ENCODE results near the gene ARHGAP6. TPM values are rescaled to one million over a fixed set of nuclear protein-coding genes. Genes with fewer than 3 reads are reported as not detected.
"Not testable (repeated sequence)": the region's sequence is repeated elsewhere in the genome, so short reads cannot be mapped to it uniquely, and the experiment has no call there.

The ARHGAP6 gene
- total and polyA plus RNA-seq, 3 donors from 2014 or later, result 4.8 to 11.8 (median 5.7) TPM

GRCh38 chrX:11580789-11581188 lies 84.9 kb downstream of the ARHGAP6 start:
- H3K9me3 ChIP-seq, result no peaks in the 10 kb centered on the region
- H3K4me3 ChIP-seq, result no peak overlapping the region
- H3K27me3 ChIP-seq, result no peaks in the 10 kb centered on the region
- TF ChIP-seq POLR2A (IDR thresholded peaks at IDR 0.05), result no peak
- TF ChIP-seq, protein P1, sequence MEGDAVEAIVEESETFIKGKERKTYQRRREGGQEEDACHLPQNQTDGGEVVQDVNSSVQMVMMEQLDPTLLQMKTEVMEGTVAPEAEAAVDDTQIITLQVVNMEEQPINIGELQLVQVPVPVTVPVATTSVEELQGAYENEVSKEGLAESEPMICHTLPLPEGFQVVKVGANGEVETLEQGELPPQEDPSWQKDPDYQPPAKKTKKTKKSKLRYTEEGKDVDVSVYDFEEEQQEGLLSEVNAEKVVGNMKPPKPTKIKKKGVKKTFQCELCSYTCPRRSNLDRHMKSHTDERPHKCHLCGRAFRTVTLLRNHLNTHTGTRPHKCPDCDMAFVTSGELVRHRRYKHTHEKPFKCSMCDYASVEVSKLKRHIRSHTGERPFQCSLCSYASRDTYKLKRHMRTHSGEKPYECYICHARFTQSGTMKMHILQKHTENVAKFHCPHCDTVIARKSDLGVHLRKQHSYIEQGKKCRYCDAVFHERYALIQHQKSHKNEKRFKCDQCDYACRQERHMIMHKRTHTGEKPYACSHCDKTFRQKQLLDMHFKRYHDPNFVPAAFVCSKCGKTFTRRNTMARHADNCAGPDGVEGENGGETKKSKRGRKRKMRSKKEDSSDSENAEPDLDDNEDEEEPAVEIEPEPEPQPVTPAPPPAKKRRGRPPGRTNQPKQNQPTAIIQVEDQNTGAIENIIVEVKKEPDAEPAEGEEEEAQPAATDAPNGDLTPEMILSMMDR (IDR thresholded peaks at IDR 0.05), result no peak
- no peak for DNase-seq
- 67 to 87% methylated on average over 2 of the region's 2 CpGs for WGBS, 2 donors
- H3K4me1 ChIP-seq, result no peaks in the 10 kb centered on the region
- intact Hi-C loops (cut with DNase I; ENCODE audit: low total_unique reads), result no loop called here
- H3K36me3 ChIP-seq (ENCODE audit: low read depth, missing control alignments), result no peaks in the 10 kb centered on the region
- no peak overlapping the region for H3K27ac ChIP-seq

GRCh38 chrX:11579636-11580600 lies 85.8 kb downstream of the ARHGAP6 start:
- TF ChIP-seq, protein P1 (IDR thresholded peaks at IDR 0.05), result no peak
- TF ChIP-seq POLR2A (IDR thresholded peaks at IDR 0.05), result no peak
- no peak for DNase-seq
- H3K9me3 ChIP-seq, result no peaks in the 10 kb centered on the region
- no peaks in the 10 kb centered on the region for H3K4me1 ChIP-seq
- no peaks in the 10 kb centered on the region for H3K27me3 ChIP-seq
- H3K36me3 ChIP-seq (ENCODE audit: low read depth, missing control alignments), result no peaks in the 10 kb centered on the region
- H3K27ac ChIP-seq, result no peak overlapping the region
- WGBS, 2 donors, result 54 to 62% methylated on average over 7 of the region's 7 CpGs
- intact Hi-C loops (cut with DNase I; ENCODE audit: low total_unique reads), result no loop called here
- H3K4me3 ChIP-seq, result no peak overlapping the region

DNA sequence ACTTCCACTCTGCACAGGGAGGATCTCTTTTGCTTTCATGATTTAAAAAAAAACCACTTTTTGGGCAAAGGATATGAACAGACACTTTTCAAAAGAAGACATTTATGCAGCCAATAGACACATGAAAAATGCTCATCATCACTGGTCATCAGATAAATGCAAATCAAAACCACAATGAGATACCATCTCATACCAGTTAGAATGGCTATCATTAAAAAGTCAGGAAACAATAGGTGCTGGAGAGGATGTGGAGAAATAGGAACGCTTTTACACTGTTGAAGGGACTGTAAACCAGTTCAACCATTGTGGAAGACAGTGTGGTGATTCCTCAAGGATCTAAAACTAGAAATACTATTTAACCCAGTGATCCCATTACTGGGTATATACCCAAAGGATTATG lies 87.4 kb downstream of the ARHGAP6 start:
- H3K4me3 ChIP-seq; H3K27ac ChIP-seq; H3K4me1 ChIP-seq; H3K36me3 ChIP-seq (ENCODE audit: low read depth, missing control alignments); H3K27me3 ChIP-seq; H3K9me3 ChIP-seq; intact Hi-C loops (cut with DNase I; ENCODE audit: low total_unique reads); DNase-seq: not testable (repeated sequence)
- WGBS, 2 donors, result 88 to 100% methylated on average over 1 of the region's 1 CpG

DNA sequence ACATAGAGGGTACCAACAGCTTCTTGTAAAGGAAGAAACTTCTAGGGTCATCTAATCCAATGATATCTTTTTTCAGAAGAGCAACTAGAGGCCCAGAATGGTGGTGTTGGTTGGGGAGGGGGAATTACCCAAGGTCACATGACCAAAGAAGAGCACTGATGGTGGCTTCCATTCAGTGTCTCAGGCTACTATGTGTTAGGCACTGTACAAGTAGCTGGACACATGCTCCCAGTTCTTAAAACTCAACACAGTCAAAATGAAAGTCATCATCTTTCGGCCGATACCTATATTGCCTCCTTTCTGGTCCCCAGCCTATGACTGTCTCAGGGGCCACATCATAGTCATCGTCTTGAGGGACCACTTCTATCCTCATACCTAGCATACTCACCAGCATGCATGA lies 88.1 kb downstream of the ARHGAP6 start:
- no peaks in the 10 kb centered on the region for H3K27me3 ChIP-seq
- no peak for DNase-seq
- no peaks in the 10 kb centered on the region for H3K9me3 ChIP-seq
- intact Hi-C loops (cut with DNase I; ENCODE audit: low total_unique reads), result no loop called here
- H3K4me1 ChIP-seq, result no peaks in the 10 kb centered on the region
- no peak for TF ChIP-seq POLR2A (IDR thresholded peaks at IDR 0.05)
- TF ChIP-seq, protein P1 (IDR thresholded peaks at IDR 0.05), result no peak
- H3K27ac ChIP-seq, result no peak overlapping the region
- no peaks in the 10 kb centered on the region for H3K36me3 ChIP-seq (ENCODE audit: low read depth, missing control alignments)
- 84 to 91% methylated on average over 3 of the region's 3 CpGs for WGBS, 2 donors
- H3K4me3 ChIP-seq, result no peak overlapping the region

DNA sequence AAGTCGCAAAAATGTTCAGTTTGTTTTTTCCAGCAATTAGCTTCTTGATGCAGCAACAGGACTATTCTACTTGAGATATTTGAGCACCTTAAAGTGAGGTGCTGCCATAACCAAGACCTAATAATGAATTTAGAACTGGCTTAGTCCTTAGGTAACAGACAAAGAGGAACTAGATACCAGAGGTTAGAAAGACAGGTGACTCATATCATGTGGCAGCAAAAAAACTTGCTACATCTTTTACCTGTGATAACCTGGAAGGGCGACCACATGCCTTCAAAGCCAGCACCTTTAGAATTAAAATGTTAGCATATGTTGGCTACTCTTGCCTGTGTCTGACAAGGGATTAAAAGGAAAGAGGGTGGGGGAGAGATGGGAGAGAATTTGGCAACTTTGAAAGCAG lies 90.4 kb downstream of the ARHGAP6 start:
- 93 to 94% methylated on average over 2 of the region's 2 CpGs for WGBS, 2 donors
- Histone ChIP-seq H3K4me3 (no peak overlapping the region), H3K36me3 (ENCODE audit: low read depth, missing control alignments) (no peaks in the 10 kb centered on the region), H3K27ac (no peak overlapping the region), H3K4me1 (no peaks in the 10 kb centered on the region), H3K27me3 (no peaks in the 10 kb centered on the region), H3K9me3 (no peaks in the 10 kb centered on the region)
- DNase-seq, result no peak
- TF ChIP-seq, protein P1 (IDR thresholded peaks at IDR 0.05), result no peak
- no peak for TF ChIP-seq POLR2A (IDR thresholded peaks at IDR 0.05)
- intact Hi-C loops (cut with DNase I; ENCODE audit: low total_unique reads), result no loop called here
